T1000 (cell line): ENCODE data around the gene RHOBTB3.

Experiments used
- DNase-seq: peaks from one replicate; lab custom pipeline; 2025; ENCODE audit warnings: mixed read lengths; lab: John Stamatoyannopoulos, UW

RHOBTB3 gene

GRCh38 chr5:95713960-95714710 is 17.0 kb upstream of the RHOBTB3 start:
- no peak for DNase-seq

DNA sequence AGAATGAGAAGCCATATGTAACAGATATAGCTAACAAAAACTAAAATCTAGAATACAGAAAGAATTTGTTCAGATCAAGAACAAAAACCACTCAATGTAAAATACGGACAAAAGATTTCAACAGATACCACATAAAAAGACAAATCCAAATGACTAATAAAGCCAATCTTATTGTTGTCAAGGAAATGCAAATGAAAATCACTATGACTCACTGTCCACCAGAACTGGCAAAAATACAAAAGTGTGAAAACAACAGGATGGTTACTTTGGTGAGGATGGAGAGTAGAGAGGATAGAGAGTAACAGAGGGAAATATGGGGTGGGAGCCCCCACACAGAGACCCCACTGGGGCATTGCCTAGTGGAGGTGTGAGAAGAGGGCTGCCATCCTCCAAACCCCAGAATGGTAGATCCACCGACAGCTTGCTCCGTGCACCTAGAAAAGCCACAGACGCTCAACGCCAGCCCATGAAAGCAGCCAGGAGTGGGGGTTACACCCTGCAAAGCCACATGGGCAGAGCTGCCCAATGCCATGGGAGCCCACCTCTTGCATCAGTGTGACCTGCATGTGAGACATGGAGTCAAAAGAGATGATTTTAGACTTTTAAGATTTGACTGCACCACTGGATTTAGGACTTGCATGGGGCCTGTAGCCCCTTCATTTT is 15.2 kb upstream of the RHOBTB3 start:
- DNase-seq: no peak

DNA sequence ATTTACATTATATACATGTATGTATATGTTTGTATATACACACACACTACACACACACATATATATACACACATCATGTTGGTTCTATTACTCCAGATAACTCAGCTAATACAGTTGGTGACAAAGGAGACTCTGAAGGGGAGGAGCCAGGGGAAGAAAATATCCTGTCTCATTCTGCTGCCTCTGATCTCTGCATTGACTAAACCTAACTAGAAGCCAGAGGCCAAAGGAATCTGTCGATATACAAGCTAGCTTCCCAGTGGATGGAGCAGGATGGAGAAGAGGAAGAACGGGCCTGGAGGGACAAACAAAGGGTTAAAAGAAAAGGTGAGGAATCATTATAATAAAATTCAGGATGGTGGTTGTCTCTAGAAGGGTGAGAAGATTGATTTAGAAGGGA is 13.7 kb upstream of the RHOBTB3 start:
- DNase-seq: no peak

DNA sequence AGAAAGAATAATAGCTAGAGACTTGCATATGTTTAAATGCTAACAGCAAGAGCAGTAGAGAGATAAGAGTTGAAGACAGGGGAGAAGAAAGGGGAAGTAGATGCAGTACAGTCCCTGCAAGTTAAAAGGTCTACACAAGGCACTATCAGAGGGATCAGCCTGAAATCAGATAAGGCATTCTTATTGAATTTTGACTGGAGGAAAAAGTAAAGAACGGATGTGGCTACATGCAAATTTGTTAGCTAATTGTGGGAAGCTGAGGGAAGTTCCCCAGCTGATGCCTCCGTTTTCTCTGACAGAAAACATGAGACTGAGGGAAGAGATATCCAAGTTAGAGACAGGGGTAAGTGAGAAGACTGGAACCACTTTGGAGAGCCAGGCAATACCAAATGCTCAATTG is 12.9 kb upstream of the RHOBTB3 start:
- no peak for DNase-seq

- no peak for DNase-seq
Observed at GRCh38 chr5:95718738-95719137, 12.4 kb upstream of the RHOBTB3 start.

- DNase-seq: no peak
Observed at GRCh38 chr5:95720094-95720786, 10.9 kb upstream of the RHOBTB3 start.

GRCh38 chr5:95721582-95722295 is 9.4 kb upstream of the RHOBTB3 start:
- no peak for DNase-seq

- no peak for DNase-seq
Observed at GRCh38 chr5:95723632-95724369, 7.3 kb upstream of the RHOBTB3 start.

DNA sequence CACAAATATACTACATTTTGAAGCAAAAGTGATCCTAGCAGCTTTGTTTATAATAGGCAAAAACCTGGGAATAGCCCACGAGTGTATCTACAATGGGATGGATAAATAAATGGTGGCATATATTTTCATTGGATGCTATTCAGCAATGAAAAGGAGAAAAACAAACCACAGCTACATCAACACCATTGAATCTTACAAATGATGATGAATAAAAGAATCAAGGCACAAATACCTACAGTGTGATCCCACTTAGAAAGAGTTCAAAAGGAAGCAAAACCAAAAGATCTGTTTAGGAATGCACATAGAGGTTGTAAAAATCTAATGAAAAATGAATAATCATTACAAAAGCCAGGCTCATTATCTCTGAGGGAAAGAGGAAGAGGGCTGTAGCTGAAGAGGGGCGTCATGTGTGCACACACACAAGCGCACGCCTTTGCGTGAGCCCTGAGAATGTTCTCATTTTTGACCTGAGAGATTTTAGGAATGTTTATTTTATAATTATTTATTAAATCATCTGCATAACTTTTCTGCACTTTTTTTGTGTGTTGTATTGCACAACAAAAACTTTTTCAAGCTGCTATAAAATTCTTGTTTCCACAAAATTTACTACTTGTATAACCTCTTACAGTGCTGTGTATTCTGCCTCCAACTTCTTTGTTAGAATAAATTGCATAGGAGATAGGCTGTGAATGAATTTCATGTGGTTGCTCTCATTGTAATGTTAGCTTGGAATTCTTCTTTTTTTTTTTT is 5.9 kb upstream of the RHOBTB3 start:
- DNase-seq: no peak

- no peak for DNase-seq
Observed at GRCh38 chr5:95725937-95726810, 5.0 kb upstream of the RHOBTB3 start.

GRCh38 chr5:95726811-95727763 is 4.0 kb upstream of the RHOBTB3 start:
- DNase-seq: no peak

GRCh38 chr5:95727764-95728191 is 3.4 kb upstream of the RHOBTB3 start:
- DNase-seq: no peak

- no peak for DNase-seq
Observed at GRCh38 chr5:95728494-95729114, 2.5 kb upstream of the RHOBTB3 start.

DNA sequence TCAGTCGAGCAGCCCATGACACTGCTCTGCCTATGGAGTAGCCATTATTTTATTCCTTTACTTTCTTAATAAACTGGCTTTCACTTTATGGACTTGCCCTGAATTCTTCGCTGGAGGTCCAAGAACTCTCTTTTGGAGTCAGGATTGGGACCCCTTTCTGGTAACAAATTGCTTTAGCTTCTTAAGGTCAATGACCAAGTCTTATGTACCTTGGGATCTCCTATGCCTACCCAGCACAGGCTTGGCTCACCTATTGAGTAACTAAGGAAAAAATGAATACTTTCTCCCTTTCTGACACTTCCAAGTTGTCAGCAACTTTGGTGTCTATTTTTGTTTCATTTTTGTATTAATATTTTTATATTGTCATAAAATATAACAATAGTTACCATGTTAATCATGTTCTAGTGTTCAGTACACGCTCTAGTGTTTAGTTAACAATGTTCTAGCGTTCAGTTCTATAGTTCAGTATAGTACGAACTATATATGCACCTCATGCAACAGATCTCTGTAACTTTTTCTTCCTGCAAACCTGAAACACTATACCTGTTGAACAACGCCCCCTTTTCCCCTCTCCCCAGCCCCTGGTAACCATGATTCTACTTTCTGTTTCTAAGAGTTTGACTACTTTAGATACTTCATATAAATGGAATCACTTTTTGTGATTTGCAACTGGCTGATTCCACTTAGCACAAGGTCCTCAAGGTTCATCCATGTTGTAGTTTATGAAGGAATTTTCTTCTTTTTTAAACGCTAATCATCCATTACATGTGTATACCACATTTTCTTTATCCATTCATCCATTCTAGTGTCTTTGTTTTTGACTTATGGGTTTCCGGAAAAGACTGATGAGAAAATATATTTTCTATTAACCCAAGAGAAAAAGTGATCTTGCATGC is 1.8 kb upstream of the RHOBTB3 start:
- no peak for DNase-seq

- DNase-seq: no peak
Observed at GRCh38 chr5:95730011-95730700, 980 bp upstream of the RHOBTB3 start.
